ENCODE data around the gene CSAG2.
"Not testable (repeated sequence)": the region's sequence is repeated elsewhere in the genome, so short reads cannot be mapped to it uniquely, and the experiment has no call there.

CSAG2 gene

GRCh38 chrX:152725409-152725808, 16.3 kb upstream of the CSAG2 start:
- TF ChIP-seq, protein P1, sequence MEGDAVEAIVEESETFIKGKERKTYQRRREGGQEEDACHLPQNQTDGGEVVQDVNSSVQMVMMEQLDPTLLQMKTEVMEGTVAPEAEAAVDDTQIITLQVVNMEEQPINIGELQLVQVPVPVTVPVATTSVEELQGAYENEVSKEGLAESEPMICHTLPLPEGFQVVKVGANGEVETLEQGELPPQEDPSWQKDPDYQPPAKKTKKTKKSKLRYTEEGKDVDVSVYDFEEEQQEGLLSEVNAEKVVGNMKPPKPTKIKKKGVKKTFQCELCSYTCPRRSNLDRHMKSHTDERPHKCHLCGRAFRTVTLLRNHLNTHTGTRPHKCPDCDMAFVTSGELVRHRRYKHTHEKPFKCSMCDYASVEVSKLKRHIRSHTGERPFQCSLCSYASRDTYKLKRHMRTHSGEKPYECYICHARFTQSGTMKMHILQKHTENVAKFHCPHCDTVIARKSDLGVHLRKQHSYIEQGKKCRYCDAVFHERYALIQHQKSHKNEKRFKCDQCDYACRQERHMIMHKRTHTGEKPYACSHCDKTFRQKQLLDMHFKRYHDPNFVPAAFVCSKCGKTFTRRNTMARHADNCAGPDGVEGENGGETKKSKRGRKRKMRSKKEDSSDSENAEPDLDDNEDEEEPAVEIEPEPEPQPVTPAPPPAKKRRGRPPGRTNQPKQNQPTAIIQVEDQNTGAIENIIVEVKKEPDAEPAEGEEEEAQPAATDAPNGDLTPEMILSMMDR (conservative IDR thresholded peaks at IDR 0.05) = no peak
- no peak for TF ChIP-seq ZFX (IDR thresholded peaks at IDR 0.05)
- H3K27ac ChIP-seq = no peak overlapping the region

DNA sequence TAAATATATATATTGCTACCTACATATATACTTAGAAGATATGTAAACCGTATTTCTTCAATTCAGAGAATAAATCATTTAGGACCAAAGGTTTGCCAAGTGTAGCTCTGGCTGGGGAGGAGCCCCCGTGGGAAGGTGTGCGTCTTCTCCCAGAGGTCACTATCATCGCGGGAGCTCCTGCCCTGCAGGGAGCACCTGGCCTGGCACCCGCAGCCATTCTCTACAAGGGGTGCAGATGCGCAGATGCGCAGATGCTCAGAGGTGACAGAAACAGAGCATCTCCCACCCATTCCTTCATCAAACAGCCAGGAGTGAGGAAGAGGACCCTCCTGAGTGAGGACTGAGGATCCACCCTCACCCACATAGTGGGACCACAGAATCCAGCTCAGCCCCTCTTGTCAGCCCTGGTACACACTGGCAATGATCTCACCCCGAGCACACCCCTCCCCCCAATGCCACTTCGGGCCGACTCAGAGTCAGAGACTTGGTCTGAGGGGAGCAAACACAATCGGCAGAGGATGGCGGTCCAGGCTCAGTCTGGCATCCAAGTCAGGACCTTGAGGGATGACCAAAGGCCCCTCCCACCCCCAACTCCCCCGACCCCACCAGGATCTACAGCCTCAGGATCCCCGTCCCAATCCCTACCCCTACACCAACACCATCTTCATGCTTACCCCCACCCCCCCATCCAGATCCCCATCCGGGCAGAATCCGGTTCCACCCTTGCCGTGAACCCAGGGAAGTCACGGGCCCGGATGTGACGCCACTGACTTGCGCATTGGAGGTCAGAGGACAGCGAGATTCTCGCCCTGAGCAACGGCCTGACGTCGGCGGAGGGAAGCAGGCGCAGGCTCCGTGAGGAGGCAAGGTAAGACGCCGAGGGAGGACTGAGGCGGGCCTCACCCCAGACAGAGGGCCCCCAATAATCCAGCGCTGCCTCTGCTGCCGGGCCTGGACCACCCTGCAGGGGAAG, 5.0 kb upstream of the CSAG2 start, which contains the start of gene MAGEA2B:
TSS of gene MAGEA2B (plus strand) at position 814 of the 973 bp plus-strand sequence. CDS start 2,479 bp downstream, outside the sequence.
- H3K27ac ChIP-seq = not testable (repeated sequence)

DNA sequence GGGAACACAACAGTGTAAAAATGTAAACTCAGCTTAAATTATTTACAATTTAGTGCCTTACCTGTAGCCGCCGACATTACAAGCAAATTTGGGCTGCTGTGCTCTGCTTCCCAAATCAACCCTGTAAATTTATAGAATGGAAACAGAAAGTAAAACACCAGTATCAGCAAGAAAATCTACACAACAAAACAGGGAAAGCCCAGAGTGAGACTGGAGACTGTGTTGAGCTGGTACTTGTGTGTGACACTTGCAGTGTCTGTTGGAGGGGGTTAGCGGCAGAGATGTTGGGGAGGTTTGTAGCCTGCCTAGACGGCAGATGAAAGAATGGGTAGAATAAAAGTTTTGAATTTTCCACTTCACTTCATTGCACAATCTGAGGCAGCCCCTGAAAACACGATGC, 4.1 kb upstream of the CSAG2 start:
- not testable (repeated sequence) for H3K27ac ChIP-seq

GRCh38 chrX:152706500-152706899, 2.6 kb downstream of the CSAG2 start:
- not testable (repeated sequence) for H3K27ac ChIP-seq

- H3K27ac ChIP-seq = not testable (repeated sequence)
Observed at GRCh38 chrX:152700390-152700789, 8.7 kb downstream of the CSAG2 start.

GRCh38 chrX:152697952-152698931, 10.8 kb downstream of the CSAG2 start, which contains the start of gene MAGEA3:
MAGEA3 (plus strand) TSS chrX:152698794; CDS start chrX:152700833, 2,039 bp downstream.
- H3K27ac ChIP-seq = not testable (repeated sequence)

DNA sequence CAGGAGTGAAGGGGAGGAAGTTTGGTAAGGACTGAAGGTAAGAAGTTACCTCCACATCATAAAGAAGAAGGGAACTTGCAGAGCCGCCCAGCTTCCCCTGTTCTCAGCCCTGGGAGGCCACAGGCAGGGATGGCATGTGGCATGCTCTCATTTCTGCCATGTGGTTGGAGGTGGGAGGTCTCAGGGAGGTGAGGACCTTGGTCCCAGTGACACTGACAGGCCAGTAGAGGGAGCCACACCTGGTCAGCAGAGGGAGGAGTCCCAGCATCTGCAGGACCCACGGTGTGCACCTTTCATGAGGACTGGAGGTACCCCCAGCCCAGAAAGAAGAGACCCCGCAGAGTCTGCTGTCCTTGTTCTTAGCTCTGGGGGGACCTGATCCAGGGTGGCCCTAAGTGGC, 28.1 kb downstream of the CSAG2 start:
- H3K27ac ChIP-seq = not testable (repeated sequence)

DNA sequence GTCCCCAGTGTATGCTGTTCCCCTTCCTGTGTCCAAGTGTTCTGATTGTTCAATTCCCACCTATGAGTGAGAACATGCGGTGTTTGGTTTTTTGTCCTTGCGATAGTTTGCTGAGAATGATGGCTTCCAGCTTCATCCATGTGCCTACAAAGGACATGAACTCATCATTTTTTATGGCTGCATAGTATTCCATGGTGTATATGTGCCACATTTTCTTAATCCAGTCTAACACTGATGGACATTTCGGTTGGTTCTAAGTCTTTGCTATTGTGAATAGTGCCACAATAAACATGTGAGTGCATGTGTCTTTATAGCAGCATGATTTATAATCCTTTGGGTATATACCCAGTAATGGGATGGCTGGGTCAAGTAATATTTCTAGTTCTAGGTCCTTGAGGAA, 34.4 kb downstream of the CSAG2 start:
- H3K27ac ChIP-seq = not testable (repeated sequence)

DNA sequence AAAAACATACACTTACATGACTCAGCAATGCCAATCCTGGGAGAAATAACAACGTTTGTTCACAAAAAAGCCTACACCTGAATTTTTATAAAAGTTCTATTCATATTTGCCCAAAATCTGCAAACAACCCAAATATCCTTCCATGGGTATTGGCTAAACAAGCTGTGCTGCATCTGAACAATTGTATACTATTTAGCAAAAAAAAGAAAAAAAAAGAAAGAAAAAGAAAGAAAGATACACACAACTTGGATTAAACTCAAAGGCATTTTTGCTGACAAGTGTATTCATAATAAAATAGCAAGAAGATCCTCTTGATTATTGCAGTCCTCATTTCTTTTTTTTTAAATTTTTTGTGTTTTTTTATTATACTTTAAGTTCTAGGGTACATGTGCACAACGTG, 34.9 kb downstream of the CSAG2 start:
- TF ChIP-seq ZFX (IDR thresholded peaks at IDR 0.05) = no peak
- TF ChIP-seq, protein P1 (conservative IDR thresholded peaks at IDR 0.05) = no peak

GRCh38 chrX:152663086-152663485, 46.0 kb downstream of the CSAG2 start:
- TF ChIP-seq, protein P1 (conservative IDR thresholded peaks at IDR 0.05) = no peak
- no peak for TF ChIP-seq ZFX (IDR thresholded peaks at IDR 0.05)
- H3K27ac ChIP-seq = no peak overlapping the region

More for the DNA sequence above, 34.9 kb downstream of the CSAG2 start:
- H3K27ac ChIP-seq = no peak overlapping the region

DNA sequence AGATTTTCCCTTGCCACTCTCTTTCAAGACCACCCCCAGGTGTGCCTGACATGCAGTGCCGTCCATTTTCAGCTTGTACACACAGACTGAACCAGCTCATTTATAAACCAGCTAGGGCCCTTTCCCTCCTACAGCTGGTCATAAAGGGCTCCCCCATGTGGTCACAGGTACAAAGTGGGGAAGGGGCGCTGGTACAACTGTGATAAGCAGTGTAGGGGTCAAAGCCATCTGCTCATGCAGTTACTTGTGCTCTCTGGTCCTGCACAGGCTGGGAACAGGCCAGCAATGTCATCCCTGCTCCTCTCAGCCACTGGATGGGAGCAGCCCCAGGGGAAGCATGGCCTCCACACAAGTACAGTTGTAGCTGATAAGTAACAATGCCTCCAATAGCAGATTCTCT, 50.8 kb downstream of the CSAG2 start:
- TF ChIP-seq, protein P1 (conservative IDR thresholded peaks at IDR 0.05) = peak; percentile 24
- TF ChIP-seq ZFX (IDR thresholded peaks at IDR 0.05) = no peak
- no peak overlapping the region for H3K27ac ChIP-seq

All from C4-2B (cell line).